ENCODE measurements around the gene PTGER2. TPM values are rescaled to one million over a fixed set of nuclear protein-coding genes. Genes with fewer than 3 reads are reported as not detected.

Gene PTGER2
- total RNA-seq, 3 donors from 2014 or later, result 1.8 to 5.9 (median 4.9) TPM

GRCh38 chr14:52363041-52363704, 49.1 kb downstream of the PTGER2 start:
- no peaks in the 10 kb centered on the region for H3K4me1 ChIP-seq
- DNase-seq (ENCODE audit: low spot score in 2 of 2), result no peak
- no peaks in the 10 kb centered on the region for H3K9me3 ChIP-seq
- intact Hi-C loops (cut with DNase I; ENCODE audit: low total_unique reads), result no loop called here
- no peaks in the 10 kb centered on the region for H3K27me3 ChIP-seq
- no peak overlapping the region for H3K27ac ChIP-seq
- no peaks in the 10 kb centered on the region for H3K36me3 ChIP-seq
- H3K4me3 ChIP-seq, result no peak overlapping the region
- no peak for TF ChIP-seq POLR2A (IDR thresholded peaks at IDR 0.05)

DNA sequence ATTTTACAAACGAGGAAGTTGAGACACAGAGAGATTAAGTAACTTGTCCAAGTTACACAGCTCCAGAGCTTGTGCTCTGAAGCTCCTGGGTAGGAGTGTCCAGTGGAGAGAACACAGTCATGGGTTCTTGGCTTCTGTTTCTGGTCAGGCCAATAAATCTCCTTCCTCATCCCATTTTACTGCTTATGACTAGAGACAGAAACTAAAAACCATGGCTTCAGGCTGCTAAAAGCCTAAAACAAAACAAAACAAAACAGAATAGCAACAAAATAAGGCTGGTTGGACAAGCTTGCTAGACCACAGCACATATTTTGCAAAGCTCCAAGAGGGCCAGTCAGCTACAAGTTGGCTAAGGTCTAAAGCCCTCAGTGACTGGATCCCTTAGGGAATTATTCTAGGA, 49.8 kb downstream of the PTGER2 start:
- no peaks in the 10 kb centered on the region for H3K4me1 ChIP-seq
- no peak for DNase-seq (ENCODE audit: low spot score in 2 of 2)
- H3K9me3 ChIP-seq, result no peaks in the 10 kb centered on the region
- H3K4me3 ChIP-seq, result no peak overlapping the region
- H3K36me3 ChIP-seq, result no peaks in the 10 kb centered on the region
- H3K27me3 ChIP-seq, result no peaks in the 10 kb centered on the region
- H3K27ac ChIP-seq, result no peak overlapping the region
- intact Hi-C loops (cut with DNase I; ENCODE audit: low total_unique reads), result no loop called here
- TF ChIP-seq, protein P1, sequence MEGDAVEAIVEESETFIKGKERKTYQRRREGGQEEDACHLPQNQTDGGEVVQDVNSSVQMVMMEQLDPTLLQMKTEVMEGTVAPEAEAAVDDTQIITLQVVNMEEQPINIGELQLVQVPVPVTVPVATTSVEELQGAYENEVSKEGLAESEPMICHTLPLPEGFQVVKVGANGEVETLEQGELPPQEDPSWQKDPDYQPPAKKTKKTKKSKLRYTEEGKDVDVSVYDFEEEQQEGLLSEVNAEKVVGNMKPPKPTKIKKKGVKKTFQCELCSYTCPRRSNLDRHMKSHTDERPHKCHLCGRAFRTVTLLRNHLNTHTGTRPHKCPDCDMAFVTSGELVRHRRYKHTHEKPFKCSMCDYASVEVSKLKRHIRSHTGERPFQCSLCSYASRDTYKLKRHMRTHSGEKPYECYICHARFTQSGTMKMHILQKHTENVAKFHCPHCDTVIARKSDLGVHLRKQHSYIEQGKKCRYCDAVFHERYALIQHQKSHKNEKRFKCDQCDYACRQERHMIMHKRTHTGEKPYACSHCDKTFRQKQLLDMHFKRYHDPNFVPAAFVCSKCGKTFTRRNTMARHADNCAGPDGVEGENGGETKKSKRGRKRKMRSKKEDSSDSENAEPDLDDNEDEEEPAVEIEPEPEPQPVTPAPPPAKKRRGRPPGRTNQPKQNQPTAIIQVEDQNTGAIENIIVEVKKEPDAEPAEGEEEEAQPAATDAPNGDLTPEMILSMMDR (IDR thresholded peaks at IDR 0.05), result no peak
- TF ChIP-seq POLR2A (IDR thresholded peaks at IDR 0.05), result no peak
- no peak for TF ChIP-seq POLR2AphosphoS5 (IDR thresholded peaks at IDR 0.05)

DNA sequence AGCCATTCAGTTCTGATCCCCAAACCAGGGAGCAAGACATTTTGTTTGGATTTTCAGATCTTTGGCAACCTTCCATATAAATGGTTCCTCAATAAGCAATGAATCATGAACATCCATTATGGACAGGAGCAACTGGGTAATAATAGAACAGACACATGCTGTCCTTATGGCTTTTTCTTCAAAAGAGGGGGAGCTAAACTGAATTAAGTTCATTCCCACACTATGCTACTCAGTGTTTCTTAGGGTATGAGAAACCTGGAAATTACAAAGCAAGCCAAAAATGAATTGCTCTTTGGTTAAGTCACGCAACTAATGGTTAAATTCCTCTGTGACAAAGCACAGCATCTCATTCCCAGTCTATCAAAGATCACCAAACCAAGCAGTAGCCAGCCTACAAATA, 51.0 kb downstream of the PTGER2 start:
- DNase-seq (ENCODE audit: low spot score in 2 of 2), result no peak
- no peaks in the 10 kb centered on the region for H3K9me3 ChIP-seq
- no peak overlapping the region for H3K27ac ChIP-seq
- H3K4me3 ChIP-seq, result no peak overlapping the region
- no peaks in the 10 kb centered on the region for H3K36me3 ChIP-seq
- no peaks in the 10 kb centered on the region for H3K27me3 ChIP-seq
- peaks cover 0 to 6% of the 10 kb centered on the region in 2 donors for H3K4me1 ChIP-seq
- TF ChIP-seq POLR2A (IDR thresholded peaks at IDR 0.05), result no peak
- no peak for TF ChIP-seq POLR2AphosphoS5 (IDR thresholded peaks at IDR 0.05)
- TF ChIP-seq, protein P1 (IDR thresholded peaks at IDR 0.05), result no peak
- intact Hi-C loops (cut with DNase I; ENCODE audit: low total_unique reads), result no loop called here

GRCh38 chr14:52366796-52367315, 52.7 kb downstream of the PTGER2 start:
- DNase-seq (ENCODE audit: low spot score in 2 of 2), result no peak
- TF ChIP-seq, protein P1 (IDR thresholded peaks at IDR 0.05), result no peak
- no peak for TF ChIP-seq POLR2AphosphoS5 (IDR thresholded peaks at IDR 0.05)
- no peak for TF ChIP-seq POLR2A (IDR thresholded peaks at IDR 0.05)
- intact Hi-C loops (cut with DNase I; ENCODE audit: low total_unique reads), result no loop called here
- Histone ChIP-seq H3K4me3 (no peak overlapping the region), H3K9me3 (no peaks in the 10 kb centered on the region), H3K27me3 (no peaks in the 10 kb centered on the region), H3K36me3 (no peaks in the 10 kb centered on the region), H3K4me1 (peaks cover 0 to 6% of the 10 kb centered on the region in 2 donors), H3K27ac (no peak overlapping the region)

DNA sequence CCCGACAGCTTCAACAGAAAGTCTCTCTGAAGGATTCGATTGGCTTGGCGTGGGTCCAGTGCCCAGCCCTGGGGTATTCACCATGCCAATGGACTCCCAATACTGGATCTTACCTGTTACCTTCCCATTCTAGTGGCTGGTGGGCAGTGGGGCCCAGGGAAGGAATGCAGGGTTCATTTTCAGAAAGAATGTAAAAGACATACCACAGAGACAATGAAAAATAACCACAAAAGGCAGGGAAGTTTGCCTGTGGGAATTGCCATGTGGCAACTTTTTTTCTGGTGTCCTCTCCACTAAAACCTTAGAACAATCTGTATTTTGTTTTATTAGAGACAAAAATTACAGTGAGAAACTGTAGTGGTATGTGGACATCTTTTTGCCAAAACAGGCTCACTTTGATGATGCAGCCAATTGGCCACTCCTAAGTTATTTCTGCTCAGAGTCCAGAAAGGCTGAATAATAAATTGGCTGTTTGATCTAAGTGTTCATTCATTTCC, 55.2 kb downstream of the PTGER2 start:
- Histone ChIP-seq H3K27ac (peak overlapping the region; percentile 77 to 85), H3K36me3 (no peaks in the 10 kb centered on the region), H3K27me3 (no peaks in the 10 kb centered on the region), H3K4me3 (no peak overlapping the region), H3K9me3 (no peaks in the 10 kb centered on the region), H3K4me1 (peaks cover 0 to 6% of the 10 kb centered on the region in 2 donors)
- TF ChIP-seq POLR2A (IDR thresholded peaks at IDR 0.05) (no peak), POLR2AphosphoS5 (IDR thresholded peaks at IDR 0.05) (peak; percentile 29 to 53 (median 43))
- DNase-seq (ENCODE audit: low spot score in 2 of 2), result peak in 1 of 2 donors; percentile 79
- intact Hi-C loops (cut with DNase I; ENCODE audit: low total_unique reads), result no loop called here

DNA sequence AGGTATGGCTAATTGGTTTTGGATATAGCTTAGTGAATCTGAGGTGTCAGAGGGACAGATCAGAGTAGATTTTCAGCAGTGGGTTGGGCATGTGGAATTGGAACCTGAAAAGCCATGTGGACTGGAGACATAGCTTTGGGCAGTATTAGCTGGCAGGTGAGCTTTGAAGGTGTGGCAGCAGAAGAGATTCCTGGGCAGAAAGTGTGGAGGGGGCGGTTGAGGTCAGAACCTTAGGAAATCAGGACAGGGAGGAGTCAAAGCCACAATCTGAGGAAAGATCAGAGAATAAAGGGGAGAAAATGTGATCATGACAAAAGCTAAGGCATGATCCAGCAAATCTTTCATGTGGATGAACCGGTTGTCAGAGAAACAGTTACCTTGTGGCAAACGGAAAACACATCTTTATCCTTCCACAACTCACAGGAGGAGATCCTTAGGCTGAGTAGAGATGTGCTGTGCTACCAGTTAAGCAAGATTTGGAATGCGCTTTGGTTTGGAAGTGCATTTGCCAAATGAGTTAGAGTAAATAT, 56.4 kb downstream of the PTGER2 start:
- intact Hi-C loops (cut with DNase I; ENCODE audit: low total_unique reads), result no loop called here
- no peaks in the 10 kb centered on the region for H3K27me3 ChIP-seq
- peaks cover 0 to 6% of the 10 kb centered on the region in 2 donors for H3K4me1 ChIP-seq
- DNase-seq (ENCODE audit: low spot score in 2 of 2), result peak in 1 of 2 donors; percentile 67
- H3K4me3 ChIP-seq, result no peak overlapping the region
- TF ChIP-seq POLR2AphosphoS5 (IDR thresholded peaks at IDR 0.05) (no peak), POLR2A (IDR thresholded peaks at IDR 0.05) (no peak)
- TF ChIP-seq, protein P1 (IDR thresholded peaks at IDR 0.05), result no peak
- H3K9me3 ChIP-seq, result no peaks in the 10 kb centered on the region
- H3K27ac ChIP-seq, result peak overlapping the region; percentile 77
- H3K36me3 ChIP-seq, result no peaks in the 10 kb centered on the region
